HepG2 (cell line): ENCODE results near the gene LCLAT1. TPM values are rescaled to one million over a fixed set of nuclear protein-coding genes. Genes with fewer than 3 reads are reported as not detected.
A peak's percentile ranks its signal among the peaks of the same experiment; 100 is the strongest.

Experiments used
- BCL3 ChIP-seq: sonication (generic); formaldehyde crosslinking; IDR thresholded peaks from 2 replicates; pipeline ENCODE4 v1.5.1; 2020; ENCODE audit warnings: mild to moderate bottlenecking, missing genetic modification reagents, moderate library complexity
- CREM ChIP-seq, 2 experiments: sonication (generic) in 1 of 2; formaldehyde crosslinking in 1 of 2; IDR thresholded peaks; 2 replicates each; pipeline versions ENCODE4 v1.4.0 to v1.6.1; 2016 to 2020; ENCODE audit warnings: antibody characterized with exemption in 1 of 2, mild to moderate bottlenecking in 1 of 2, missing genetic modification reagents in 1 of 2
- DDIT3 ChIP-seq: sonication (generic); formaldehyde crosslinking; IDR thresholded peaks from 2 replicates; pipeline ENCODE4 v1.4.0; 2020; ENCODE audit warnings: mild to moderate bottlenecking, missing genetic modification reagents
- E2F1 ChIP-seq: sonication (generic); formaldehyde crosslinking; IDR thresholded peaks from 2 replicates; pipeline ENCODE4 v1.5.0; 2020; ENCODE audit warnings: missing genetic modification reagents
- ELF3 ChIP-seq: IDR thresholded peaks from 2 replicates; pipeline ENCODE4 v1.6.1; 2016; ENCODE audit warnings: missing genetic modification reagents, missing compliant biosample characterization
- HOXA9 ChIP-seq: sonication (generic); formaldehyde crosslinking; IDR thresholded peaks from 2 replicates; pipeline ENCODE4 v1.8.1; 2022; ENCODE audit warnings: missing genetic modification reagents, mild to moderate bottlenecking, moderate library complexity, borderline replicate concordance
- LRRFIP1 ChIP-seq: sonication (generic); formaldehyde crosslinking; conservative IDR thresholded peaks from 2 replicates; pipeline ENCODE4 v1.4.0; 2020; ENCODE audit warnings: missing genetic modification reagents
- NCOA1 ChIP-seq: sonication (generic); formaldehyde crosslinking; IDR thresholded peaks from 2 replicates; pipeline ENCODE4 v1.9.0; 2021; ENCODE audit warnings: missing genetic modification reagents
- ONECUT2 ChIP-seq: sonication (generic); formaldehyde crosslinking; IDR thresholded peaks from 2 replicates; pipeline ENCODE4 v1.4.0; 2020; ENCODE audit warnings: missing genetic modification reagents
- PLRG1 ChIP-seq: fragments of 450-650 bp; conservative IDR thresholded peaks from 2 replicates; pipeline ENCODE4 v1.6.1; 2016
- SNAPC4 ChIP-seq: sonication (generic); formaldehyde crosslinking; IDR thresholded peaks from 2 replicates; pipeline ENCODE4 v1.4.0; 2020; ENCODE audit warnings: mild to moderate bottlenecking, missing genetic modification reagents
- TERF1 ChIP-seq: sonication (generic); formaldehyde crosslinking; IDR thresholded peaks from 2 replicates; pipeline ENCODE4 v1.8.0; 2022; ENCODE audit warnings: mild to moderate bottlenecking, missing genetic modification reagents, moderate library complexity
- U2AF2 ChIP-seq: fragments of 200-400 bp; formaldehyde crosslinking; IDR thresholded peaks from 2 replicates; pipeline ENCODE4 v1.6.1; 2017; ENCODE audit warnings: low read depth, mild to moderate bottlenecking, low read length
- ZNF121 ChIP-seq: sonication (generic); formaldehyde crosslinking; IDR thresholded peaks from 2 replicates; pipeline ENCODE4 v1.5.0; 2020; ENCODE audit warnings: mild to moderate bottlenecking, missing genetic modification reagents
- ZSCAN9 ChIP-seq: IDR thresholded peaks from 2 replicates; pipeline ENCODE4 v1.6.1; 2016; ENCODE audit warnings: borderline replicate concordance
- polyA plus RNA-seq, 8 experiments: library from polyadenylated mRNA; depleted of rRNA in 3 of 8; stranded (reverse) in 7 of 8; unstranded in 1 of 8; fragments of >200 nt; fragmentation: Illumina TruSeq in 4 of 8; extraction: Trizol in 4 of 8; gene quantifications; 2 replicates each; pipeline versions ENCODE4 v1.2.1 to v1.2.3, GENCODE V29; 2011 to 2016; ENCODE audit warnings: low read depth in 4 of 8, missing spikeins in 1 of 8, mixed read lengths in 1 of 8; ENCODE audit not compliant: insufficient read depth in 1 of 8
- total RNA-seq, 5 experiments: library from RNA; depleted of rRNA; stranded (reverse); fragments of >200 nt; fragmentation: Illumina TruSeq; extraction: Trizol; gene quantifications; 2 replicates each; pipeline ENCODE4 v1.2.3, GENCODE V29; 2016; ENCODE audit warnings: low read depth in 1 of 5

The LCLAT1 gene
- total and polyA plus RNA-seq, 2 of the 13 experiments (the other 11 are each of a cell fraction or from before 2014, with no cell fraction given), result 18.0 to 28.0 TPM

- TF ChIP-seq ELF3 (CRISPR knock-in tag), result peak; percentile 61; the same call in 1 of the 2 replicates
- TF ChIP-seq ZSCAN9 (CRISPR knock-in tag), result peak; percentile 94; the same call in 1 of the 2 replicates
- peak; percentile 91 for TF ChIP-seq CREM (IDR thresholded peaks at IDR 0.05)
- peak; percentile 60 for TF ChIP-seq CREM (CRISPR knock-in tag; IDR thresholded peaks at IDR 0.05)
- no peak for TF ChIP-seq DDIT3
- peak; percentile 71; the same call in 1 of the 2 replicates for TF ChIP-seq ZNF121
- peak; percentile 97; the same call in 1 of the 2 replicates for TF ChIP-seq TERF1
- TF ChIP-seq SNAPC4 (CRISPR knock-in tag), result peak; percentile 98
- TF ChIP-seq NCOA1 (CRISPR knock-in tag), result peak; percentile 86; the same call in 1 of the 2 replicates
- no peak for TF ChIP-seq PLRG1
- peak; percentile 75 for TF ChIP-seq E2F1 (CRISPR knock-in tag)
- TF ChIP-seq BCL3 (CRISPR knock-in tag), result peak; percentile 95; the same call in 1 of the 2 replicates
- TF ChIP-seq LRRFIP1, result 0 out of 2 replicates have a peak, but pooled peaks have one; percentile 48
- TF ChIP-seq ONECUT2, result peak; percentile 54; the same call in 1 of the 2 replicates
- no peak; the same call in 1 of the 2 replicates for TF ChIP-seq HOXA9 (CRISPR knock-in tag)
- no peak for TF ChIP-seq U2AF2
Measured at GRCh38 chr2:30447149-30448045, at the start of gene LCLAT1 (continued).
